ENCODE data around the gene TBC1D17. TPM values are rescaled to one million over a fixed set of nuclear protein-coding genes. Genes with fewer than 3 reads are reported as not detected.

Gene TBC1D17
- polyA plus RNA-seq, 3 donors, result 38.3 to 61.4 (median 43.0) TPM

- DNase-seq (ENCODE audit: extremely low read depth in 1 of 11, low read depth in 9 of 11, low spot score in 4 of 11), result no peak
Measured at GRCh38 chr19:49925486-49925885, 48.0 kb downstream of the TBC1D17 start.

DNA sequence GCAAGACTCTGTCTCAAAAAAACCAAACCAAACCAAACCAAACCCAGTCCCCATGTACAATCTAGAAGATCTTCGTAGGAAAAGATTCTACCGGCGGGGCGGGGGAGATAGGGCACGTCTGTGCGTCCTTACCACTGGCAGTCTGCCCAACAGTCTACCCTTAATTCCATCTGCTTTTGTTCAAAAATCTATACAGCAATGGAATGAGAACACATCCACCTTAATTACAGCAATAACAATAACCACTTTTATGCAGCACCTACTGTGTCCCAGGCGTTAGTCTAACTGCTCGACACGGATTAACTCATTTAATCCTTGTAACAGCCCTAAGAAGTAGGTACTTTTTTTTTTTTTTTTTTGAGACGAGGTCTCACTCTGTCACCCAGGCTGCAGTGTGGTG is 49.0 kb downstream of the TBC1D17 start:
- no peak for DNase-seq (ENCODE audit: extremely low read depth in 1 of 11, low read depth in 9 of 11, low spot score in 4 of 11)

DNA sequence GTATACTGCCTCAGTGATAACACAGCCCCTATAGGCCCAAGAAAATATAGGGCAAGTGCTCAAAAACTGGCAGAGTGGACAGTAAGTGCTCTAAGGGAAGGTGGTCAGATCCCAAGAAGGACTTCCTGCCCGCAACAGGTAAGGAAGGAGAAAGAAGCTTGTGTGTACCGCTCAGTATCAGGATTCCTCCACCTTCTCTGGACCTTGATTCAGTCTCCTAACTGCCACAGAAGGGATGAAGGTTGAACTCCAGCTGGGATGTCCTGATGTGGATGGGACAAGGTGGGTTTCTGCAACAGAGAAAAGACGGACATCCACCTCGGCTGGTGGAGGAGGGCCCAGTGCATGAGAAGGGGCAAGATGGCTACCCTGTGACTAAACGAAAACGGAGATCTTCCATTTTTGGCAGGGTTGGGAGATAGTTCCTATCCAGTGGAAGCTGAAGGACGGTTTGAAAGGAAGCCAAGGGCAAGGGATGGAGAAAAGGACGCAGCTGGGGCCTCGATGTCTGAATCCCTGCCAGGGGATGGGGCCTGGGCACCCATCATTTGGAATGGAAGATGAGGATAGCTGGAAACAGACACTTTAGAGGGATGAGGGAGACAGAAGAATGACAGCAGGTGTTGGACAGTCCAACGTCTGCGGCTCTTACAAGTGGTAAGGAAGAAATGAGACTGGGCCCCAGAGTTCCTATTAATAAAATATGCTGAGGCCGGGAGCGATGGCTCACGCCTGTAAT is 50.2 kb downstream of the TBC1D17 start:
- no peak for DNase-seq (ENCODE audit: extremely low read depth in 1 of 11, low read depth in 9 of 11, low spot score in 4 of 11)

DNA sequence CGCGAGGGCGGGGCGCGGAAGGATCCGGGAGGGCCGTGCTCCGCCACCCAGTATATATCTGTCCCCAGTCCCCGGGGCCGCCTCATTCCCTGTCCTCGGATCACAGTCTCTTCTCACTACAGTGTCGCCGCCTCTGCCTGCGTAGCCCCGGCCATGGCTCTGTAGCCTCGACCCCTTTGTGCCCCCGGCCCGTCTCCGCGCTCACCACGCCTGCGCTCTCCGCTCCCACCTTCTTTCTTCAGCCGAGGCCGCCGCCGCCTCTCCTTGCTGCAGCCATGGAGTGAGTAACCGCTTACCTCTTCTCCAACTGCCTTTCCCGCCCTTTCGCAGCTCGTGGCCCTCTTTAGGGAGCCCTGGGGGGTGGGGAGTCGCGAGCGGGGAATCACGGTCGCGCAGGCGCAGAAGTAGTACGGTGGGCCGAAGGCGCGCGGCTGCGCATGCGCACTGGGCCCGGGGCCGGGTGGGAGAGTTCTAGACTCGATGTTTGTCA is 51.7 kb downstream of the TBC1D17 start, which contains the start of the genes ATF5 and NUP62:
Gene ATF5, plus strand, starts transcription at position 85 of the 490 bp plus-strand sequence. CDS start 1,646 bp downstream, outside the sequence.
Gene NUP62, minus strand, starts transcription at position 384 of the 490 bp plus-strand sequence. CDS start 19,697 bp downstream, outside the sequence.
- peak in 8 of 11 donors; percentile 31 to 87 (median 86) for DNase-seq (ENCODE audit: extremely low read depth in 1 of 11, low read depth in 9 of 11, low spot score in 4 of 11)

DNA sequence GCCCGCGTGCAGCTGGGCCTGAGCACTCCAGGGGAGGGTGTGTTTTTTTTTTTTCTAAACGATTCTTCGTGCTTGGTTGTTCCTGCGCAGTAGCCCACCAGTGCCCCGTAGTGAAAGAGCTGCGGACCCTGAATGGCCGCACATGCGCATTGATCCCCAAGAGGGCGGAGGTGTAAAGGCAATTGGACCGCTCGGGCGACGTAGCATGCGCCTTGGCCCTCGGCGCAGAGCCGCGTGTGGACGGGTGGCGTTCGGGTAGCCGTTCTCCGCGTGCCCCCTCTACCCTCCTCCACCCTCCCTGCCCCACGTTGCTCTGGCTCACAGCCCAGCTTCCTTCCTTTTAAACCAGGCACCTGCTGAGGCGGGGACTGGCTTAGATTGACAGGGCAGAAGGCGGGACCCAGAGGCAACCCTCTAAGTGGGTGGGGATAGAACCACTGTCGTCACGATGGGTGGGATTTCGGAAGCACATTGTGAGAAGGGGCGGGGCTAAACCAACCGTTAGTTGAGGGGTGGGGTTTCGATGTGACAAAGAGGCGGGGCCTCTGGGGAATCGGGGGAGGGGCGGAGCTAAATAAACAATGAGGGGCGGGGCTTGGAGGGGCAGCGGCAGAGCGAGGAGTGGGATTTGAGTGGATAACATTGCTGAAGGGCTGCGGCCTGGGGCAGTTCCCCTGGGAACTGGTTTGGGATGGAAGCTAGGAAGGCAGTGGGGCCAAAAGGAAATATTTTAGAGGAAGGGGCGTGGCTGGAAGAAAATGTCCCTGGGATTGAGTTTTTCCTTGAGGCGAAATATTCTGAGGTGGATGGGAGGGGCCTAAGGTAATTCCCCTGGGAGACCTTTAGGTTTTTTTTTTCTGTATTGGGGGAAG is 52.3 kb downstream of the TBC1D17 start:
- peak; percentile 81 to 94 (median 89) for DNase-seq (ENCODE audit: extremely low read depth in 1 of 11, low read depth in 9 of 11, low spot score in 4 of 11)

GRCh38 chr19:49930483-49931011 is 53.0 kb downstream of the TBC1D17 start:
- no peak for DNase-seq (ENCODE audit: extremely low read depth in 1 of 11, low read depth in 9 of 11, low spot score in 4 of 11)

GRCh38 chr19:49931293-49932040 is 54.0 kb downstream of the TBC1D17 start:
- no peak for DNase-seq (ENCODE audit: extremely low read depth in 1 of 11, low read depth in 9 of 11, low spot score in 4 of 11)

GRCh38 chr19:49932041-49932451 is 54.5 kb downstream of the TBC1D17 start:
- DNase-seq (ENCODE audit: extremely low read depth in 1 of 11, low read depth in 9 of 11, low spot score in 4 of 11), result no peak

DNA sequence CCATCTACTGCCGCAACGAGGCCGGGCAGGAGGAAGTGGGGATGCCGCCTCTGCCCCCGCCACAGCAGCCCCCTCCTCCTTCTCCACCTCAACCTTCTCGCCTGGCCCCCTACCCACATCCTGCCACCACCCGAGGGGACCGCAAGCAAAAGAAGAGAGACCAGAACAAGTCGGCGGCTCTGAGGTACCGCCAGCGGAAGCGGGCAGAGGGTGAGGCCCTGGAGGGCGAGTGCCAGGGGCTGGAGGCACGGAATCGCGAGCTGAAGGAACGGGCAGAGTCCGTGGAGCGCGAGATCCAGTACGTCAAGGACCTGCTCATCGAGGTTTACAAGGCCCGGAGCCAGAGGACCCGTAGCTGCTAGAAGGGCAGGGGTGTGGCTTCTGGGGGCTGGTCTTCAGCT is 55.2 kb downstream of the TBC1D17 start:
- no peak for DNase-seq (ENCODE audit: extremely low read depth in 1 of 11, low read depth in 9 of 11, low spot score in 4 of 11)

- no peak for DNase-seq (ENCODE audit: extremely low read depth in 1 of 11, low read depth in 9 of 11, low spot score in 4 of 11)
Measured at GRCh38 chr19:49933643-49934042, 56.1 kb downstream of the TBC1D17 start.

- DNase-seq (ENCODE audit: extremely low read depth in 1 of 11, low read depth in 9 of 11, low spot score in 4 of 11), result no peak
Measured at GRCh38 chr19:49936549-49936948, 59.0 kb downstream of the TBC1D17 start.

DNA sequence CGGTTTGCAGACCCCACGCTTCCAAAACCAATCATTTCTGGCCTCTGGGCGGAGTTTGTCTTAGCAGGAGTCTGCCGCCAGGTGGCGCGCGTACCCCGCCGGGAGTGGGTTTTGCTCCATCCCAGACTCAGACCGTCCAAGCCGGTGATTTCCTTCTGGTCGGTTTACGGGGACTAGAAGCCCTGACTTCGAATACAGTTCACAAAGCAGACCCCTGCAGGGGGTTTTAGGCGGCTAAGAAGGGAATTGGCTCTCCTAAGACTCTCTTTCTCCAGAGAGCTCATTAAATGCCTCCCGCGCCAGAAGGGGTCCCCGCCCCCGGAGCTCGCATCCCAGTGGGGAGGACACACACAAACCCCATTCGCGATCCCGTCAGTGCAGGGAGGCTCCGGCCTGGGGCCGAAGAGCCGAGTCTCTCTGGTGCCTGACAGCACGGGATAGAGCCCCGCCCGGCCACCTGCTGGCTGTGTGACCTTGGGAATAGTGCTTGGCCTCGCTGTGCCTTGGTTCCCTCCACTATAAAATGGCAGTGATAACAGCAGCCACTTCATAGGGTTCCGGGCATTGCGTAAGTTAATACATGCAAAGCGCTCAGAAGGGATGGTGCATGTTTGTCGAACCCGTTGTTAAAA is 60.4 kb downstream of the TBC1D17 start:
- peak in 8 of 11 donors; percentile 51 to 79 (median 69) for DNase-seq (ENCODE audit: extremely low read depth in 1 of 11, low read depth in 9 of 11, low spot score in 4 of 11)

Other genes starting within 250 kb of the TBC1D17 start
- gene RRAS, start 237.6 kb upstream of the TBC1D17 start, polyA plus RNA-seq (ENCODE audit: insufficient read length in 3 of 3), result 10 to 100 TPM; 20.6 to 28.9 (median 24.9) TPM
- 10 to 100 TPM; 28.4 to 44.1 (median 43.4) TPM for gene SCAF1, start 235.5 kb upstream of the TBC1D17 start, polyA plus RNA-seq (ENCODE audit: insufficient read length in 3 of 3)
- gene IRF3, start 211.8 kb upstream of the TBC1D17 start, polyA plus RNA-seq (ENCODE audit: insufficient read length in 3 of 3), result 10 to 100 TPM; 36.8 to 92.3 (median 57.7) TPM
- 10 to 100 TPM; 21.0 to 31.6 (median 28.0) TPM for gene BCL2L12, start 211.8 kb upstream of the TBC1D17 start, polyA plus RNA-seq (ENCODE audit: insufficient read length in 3 of 3)
- gene PRMT1, start 200.4 kb upstream of the TBC1D17 start, polyA plus RNA-seq (ENCODE audit: insufficient read length in 3 of 3), result 100 to 1,000 TPM; 198 to 261 (median 228) TPM
- gene ADM5, start 188.1 kb upstream of the TBC1D17 start, polyA plus RNA-seq (ENCODE audit: insufficient read length in 3 of 3), result 1 to 10 TPM; 1.1 to 1.6 (median 1.5) TPM
- gene CPT1C, start 186.6 kb upstream of the TBC1D17 start, polyA plus RNA-seq (ENCODE audit: insufficient read length in 3 of 3), result 10 to 100 TPM in 2 of 3 donors, 1 to 10 TPM in 1; 8.0 to 12.8 (median 11.1) TPM
- gene TSKS, start 114.4 kb upstream of the TBC1D17 start, polyA plus RNA-seq (ENCODE audit: insufficient read length in 3 of 3), result under 1 TPM in 2 of 3 donors, not detected in 1; 0.10 to 0.18 TPM
- 10 to 100 TPM; 44.5 to 69.2 (median 66.9) TPM for gene AP2A1, start 110.7 kb upstream of the TBC1D17 start, polyA plus RNA-seq (ENCODE audit: insufficient read length in 3 of 3)
- gene FUZ, start 64.4 kb upstream of the TBC1D17 start, polyA plus RNA-seq (ENCODE audit: insufficient read length in 3 of 3), result 10 to 100 TPM; 35.6 to 42.1 (median 38.4) TPM
- gene MED25, start 59.4 kb upstream of the TBC1D17 start, polyA plus RNA-seq (ENCODE audit: insufficient read length in 3 of 3), result 10 to 100 TPM; 61.4 to 74.1 (median 69.6) TPM
- gene PTOV1, start 26.5 kb upstream of the TBC1D17 start, polyA plus RNA-seq (ENCODE audit: insufficient read length in 3 of 3), result 100 to 1,000 TPM; 278 to 373 (median 349) TPM
- gene PNKP, start 10.1 kb upstream of the TBC1D17 start, polyA plus RNA-seq (ENCODE audit: insufficient read length in 3 of 3), result 10 to 100 TPM; 41.8 to 93.0 (median 60.3) TPM
- 10 to 100 TPM; 23.9 to 40.5 (median 38.1) TPM for gene AKT1S1, start 347 bp upstream of the TBC1D17 start, polyA plus RNA-seq (ENCODE audit: insufficient read length in 3 of 3)
- gene IL4I1, start 19.2 kb downstream of the TBC1D17 start, polyA plus RNA-seq (ENCODE audit: insufficient read length in 3 of 3), result 1 to 10 TPM; 3.2 to 7.2 (median 3.9) TPM
- 10 to 100 TPM; 20.6 to 28.6 (median 26.0) TPM for gene ATF5, start 51.5 kb downstream of the TBC1D17 start, polyA plus RNA-seq (ENCODE audit: insufficient read length in 3 of 3)
- gene NUP62, start 51.8 kb downstream of the TBC1D17 start, polyA plus RNA-seq (ENCODE audit: insufficient read length in 3 of 3), result 10 to 100 TPM; 55.1 to 70.3 (median 67.1) TPM
- gene SIGLEC11, start 83.5 kb downstream of the TBC1D17 start, polyA plus RNA-seq (ENCODE audit: insufficient read length in 3 of 3), result 1 to 10 TPM; 4.9 to 6.6 (median 5.0) TPM
- 10 to 100 TPM; 48.2 to 54.1 (median 49.6) TPM for gene VRK3, start 147.7 kb downstream of the TBC1D17 start, polyA plus RNA-seq (ENCODE audit: insufficient read length in 3 of 3)
- 10 to 100 TPM; 16.5 to 19.0 (median 16.5) TPM for gene ZNF473, start 148.3 kb downstream of the TBC1D17 start, polyA plus RNA-seq (ENCODE audit: insufficient read length in 3 of 3)